Fibroblast of lung (primary cell): ENCODE results near the gene PRCD.
A peak's percentile ranks its signal among the peaks of the same experiment; 100 is the strongest.

Experiments
- CTCF ChIP-seq, 2 donors: IDR thresholded peaks in 1 of 2; conservative IDR thresholded peaks in 1 of 2; 1 replicate in 1 of 2; 2 replicates in 1 of 2; pipeline ENCODE4 v1.5.1; 2011 to 2012; ENCODE audit warnings: low read length in 2 of 2, control low read depth in 1 of 2, inconsistent platforms in 1 of 2, low read depth in 1 of 2, mild to moderate bottlenecking in 1 of 2
- EZH2 ChIP-seq: IDR thresholded peaks from 2 replicates; pipeline ENCODE4 v1.5.1; 2012; ENCODE audit warnings: low read length, control low read depth, mild to moderate bottlenecking; ENCODE audit errors: missing control alignments

- TF ChIP-seq CTCF (conservative IDR thresholded peaks at IDR 0.05 in 1 of 2, IDR thresholded peaks at IDR 0.05 in 1 of 2; ENCODE audit: low read depth in 1 of 2, low read length in 2 of 2) (peak; percentile 72 to 77), EZH2 (no peak)
Measured at GRCh38 chr17:76547183-76547641, 7.4 kb downstream of the PRCD start.
